ENCODE results near the gene MYL1.

DNA sequence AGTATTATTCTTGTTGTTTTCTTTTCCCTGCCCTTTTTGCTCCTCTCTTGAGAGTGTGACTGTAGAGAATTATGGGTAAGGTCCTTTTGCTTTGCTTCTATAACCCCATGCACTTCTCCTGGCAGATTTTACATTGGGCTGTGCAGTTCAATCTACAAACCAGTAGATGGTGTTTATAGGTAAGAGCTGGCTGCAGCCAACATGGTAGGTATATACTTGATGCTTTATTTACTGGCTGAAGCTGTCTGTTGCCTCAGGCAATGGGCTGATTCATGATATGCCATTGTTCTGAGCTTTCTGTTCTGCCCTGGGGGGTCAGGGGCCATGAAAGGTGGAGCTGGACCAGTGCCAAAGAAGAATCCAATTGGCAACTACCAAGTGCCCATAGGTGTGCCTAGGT lies 48.3 kb upstream of the MYL1 start:
- TF ChIP-seq, protein P1, sequence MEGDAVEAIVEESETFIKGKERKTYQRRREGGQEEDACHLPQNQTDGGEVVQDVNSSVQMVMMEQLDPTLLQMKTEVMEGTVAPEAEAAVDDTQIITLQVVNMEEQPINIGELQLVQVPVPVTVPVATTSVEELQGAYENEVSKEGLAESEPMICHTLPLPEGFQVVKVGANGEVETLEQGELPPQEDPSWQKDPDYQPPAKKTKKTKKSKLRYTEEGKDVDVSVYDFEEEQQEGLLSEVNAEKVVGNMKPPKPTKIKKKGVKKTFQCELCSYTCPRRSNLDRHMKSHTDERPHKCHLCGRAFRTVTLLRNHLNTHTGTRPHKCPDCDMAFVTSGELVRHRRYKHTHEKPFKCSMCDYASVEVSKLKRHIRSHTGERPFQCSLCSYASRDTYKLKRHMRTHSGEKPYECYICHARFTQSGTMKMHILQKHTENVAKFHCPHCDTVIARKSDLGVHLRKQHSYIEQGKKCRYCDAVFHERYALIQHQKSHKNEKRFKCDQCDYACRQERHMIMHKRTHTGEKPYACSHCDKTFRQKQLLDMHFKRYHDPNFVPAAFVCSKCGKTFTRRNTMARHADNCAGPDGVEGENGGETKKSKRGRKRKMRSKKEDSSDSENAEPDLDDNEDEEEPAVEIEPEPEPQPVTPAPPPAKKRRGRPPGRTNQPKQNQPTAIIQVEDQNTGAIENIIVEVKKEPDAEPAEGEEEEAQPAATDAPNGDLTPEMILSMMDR (IDR thresholded peaks at IDR 0.05): no peak
- no peak for TF ChIP-seq POLR2A (IDR thresholded peaks at IDR 0.05)
